ENCODE results near the gene KCNE2.
"Not testable (repeated sequence)": the region's sequence is repeated elsewhere in the genome, so short reads cannot be mapped to it uniquely, and the experiment has no call there.

Gene KCNE2

DNA sequence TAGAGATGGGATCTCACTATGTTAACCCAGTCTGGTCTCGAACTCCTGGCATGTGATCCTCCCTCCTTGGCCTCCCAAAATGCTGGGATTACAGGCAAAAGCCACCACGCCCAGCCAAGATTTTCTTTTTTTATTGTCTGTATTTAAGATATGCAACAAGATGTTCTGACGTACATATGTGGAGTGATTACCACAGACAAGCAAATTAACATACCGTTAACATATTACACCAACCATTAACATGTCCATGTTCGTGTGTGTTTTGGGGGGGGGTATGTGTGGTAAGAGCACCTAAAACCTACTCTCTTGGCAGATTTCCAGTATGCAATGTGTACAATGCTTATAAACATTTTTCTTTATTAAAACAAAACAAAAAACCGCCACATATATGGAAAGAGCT is 10.6 kb upstream of the KCNE2 start:
- DNase-seq (ENCODE audit: low spot score) = no peak

DNA sequence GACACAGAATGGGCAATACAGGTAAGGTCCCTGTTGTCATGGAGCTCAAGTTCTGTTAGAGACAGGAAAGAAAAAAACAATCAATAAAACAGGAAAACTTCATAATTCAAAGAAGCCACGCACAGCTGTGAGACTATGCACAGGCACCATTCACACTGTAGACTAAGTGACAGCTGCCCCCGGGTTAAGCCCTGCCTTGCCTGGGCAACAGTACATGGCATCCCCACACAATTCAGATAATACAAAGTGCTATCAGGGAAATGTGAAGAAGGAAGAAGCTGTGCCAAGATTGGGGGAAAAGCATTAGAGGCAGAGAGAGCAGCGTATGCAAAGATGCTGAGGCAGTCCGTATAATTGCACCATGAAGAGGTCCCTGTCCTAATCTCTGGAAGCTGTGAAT is 9.0 kb upstream of the KCNE2 start:
- no peak for DNase-seq (ENCODE audit: low spot score)

DNA sequence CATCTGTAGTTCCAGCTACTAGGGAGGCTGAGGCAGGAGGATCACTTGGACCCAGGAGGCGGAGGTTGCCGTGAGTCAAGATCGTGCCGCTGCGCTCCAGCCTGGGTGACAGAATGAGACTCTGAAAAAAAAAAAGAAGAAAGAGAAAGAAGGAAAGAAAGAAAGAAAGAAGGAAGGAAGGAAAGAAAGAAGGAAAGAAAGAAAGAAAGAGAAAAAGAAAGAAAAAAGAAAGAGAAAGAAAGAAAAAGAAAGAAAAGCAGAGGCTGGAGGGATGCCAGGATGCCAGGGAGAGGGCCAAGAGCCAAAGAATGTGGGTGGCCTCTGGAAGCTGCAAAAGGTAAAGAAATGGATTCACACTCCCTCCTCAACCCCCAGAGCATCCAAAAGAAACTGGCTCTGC is 8.2 kb upstream of the KCNE2 start:
- DNase-seq (ENCODE audit: low spot score) = no peak

DNA sequence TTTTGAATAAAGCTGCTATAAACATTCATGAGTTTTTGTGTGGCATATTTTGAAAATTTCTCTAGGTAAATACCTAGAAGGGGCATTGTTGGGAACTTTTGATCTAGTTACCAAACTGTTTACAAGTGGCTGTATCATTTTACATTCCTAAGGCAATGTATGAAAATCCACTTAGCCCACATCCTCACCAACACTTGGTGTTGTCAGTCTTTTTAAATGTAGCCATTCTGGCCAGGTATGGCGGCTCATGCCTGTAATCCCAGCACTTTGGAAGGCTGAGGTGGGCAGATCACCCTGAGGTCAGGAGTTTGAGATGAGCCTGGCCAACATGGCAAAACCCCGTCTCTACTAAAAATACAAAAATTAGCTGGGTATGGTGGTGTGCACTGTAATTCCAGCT is 5.9 kb upstream of the KCNE2 start:
- no peak for DNase-seq (ENCODE audit: low spot score)

DNA sequence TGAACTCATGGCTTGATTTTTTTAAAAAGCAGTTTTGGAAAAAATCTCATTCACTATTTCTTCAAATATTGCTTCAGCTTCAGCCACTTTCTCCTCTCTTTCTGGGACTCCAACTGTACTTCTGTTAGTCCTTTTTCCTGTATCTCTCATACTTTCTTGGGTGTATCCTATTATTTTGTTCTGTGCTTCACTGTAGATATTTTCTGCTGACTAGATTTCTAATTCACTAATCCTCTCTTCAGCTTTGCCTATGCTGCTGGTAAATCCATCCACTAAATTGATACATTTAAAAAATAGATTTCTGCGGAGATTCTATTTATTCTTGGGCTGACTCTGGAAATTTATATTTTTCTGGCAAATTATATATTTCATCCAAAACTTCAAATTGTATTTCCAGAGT is 4.9 kb upstream of the KCNE2 start:
- no peak for DNase-seq (ENCODE audit: low spot score)

DNA sequence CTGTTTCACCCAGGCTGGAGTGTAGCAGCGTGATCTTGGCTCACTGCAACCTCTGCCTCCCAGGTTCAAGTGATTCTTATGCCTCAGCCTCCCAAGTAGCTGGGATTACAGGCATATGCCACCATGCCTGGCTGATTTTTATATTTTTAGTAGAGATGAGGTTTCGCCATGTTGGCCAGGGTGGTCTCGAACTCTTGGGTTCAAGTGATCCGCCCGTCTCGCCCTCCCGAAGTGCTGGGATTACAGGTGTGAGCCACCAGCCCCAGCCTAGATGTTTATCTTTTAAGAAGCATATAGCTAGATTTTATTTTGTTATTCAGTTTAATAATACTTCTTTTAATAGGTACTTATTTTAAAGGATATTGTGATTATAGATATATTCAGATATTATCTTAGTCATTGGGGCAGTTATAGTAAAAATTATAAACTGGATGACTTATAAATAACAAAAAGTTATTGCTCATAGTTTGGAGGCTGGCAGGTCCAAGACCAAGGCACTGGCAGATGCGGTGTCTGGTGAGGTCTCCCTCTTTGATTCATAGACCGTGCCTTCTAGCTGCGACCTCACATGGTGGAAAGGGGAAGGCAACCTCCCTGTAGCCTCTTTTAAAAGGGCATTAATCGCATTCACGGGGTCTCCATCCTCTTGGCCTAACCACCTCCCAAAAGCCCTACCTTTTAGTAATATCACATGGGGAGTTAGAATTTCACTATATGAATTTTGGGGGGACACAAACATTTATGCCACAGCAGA is 3.1 kb upstream of the KCNE2 start:
- DNase-seq (ENCODE audit: low spot score) = no peak

DNA sequence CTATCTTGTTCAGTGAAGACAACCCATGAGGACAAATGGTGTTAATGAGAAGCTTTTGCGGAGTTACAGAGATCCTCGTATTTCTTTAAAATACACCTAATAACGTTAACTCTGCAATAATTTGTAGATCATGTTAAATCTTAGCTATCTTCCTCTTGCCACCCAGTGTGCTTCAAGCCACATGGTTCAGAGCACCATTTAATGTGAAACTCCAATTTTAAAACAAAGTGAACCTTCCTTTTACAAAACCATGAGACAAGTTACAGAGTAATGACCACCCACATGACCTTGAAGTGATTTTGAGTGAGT is 1.7 kb upstream of the KCNE2 start:
- DNase-seq (ENCODE audit: low spot score) = no peak

DNA sequence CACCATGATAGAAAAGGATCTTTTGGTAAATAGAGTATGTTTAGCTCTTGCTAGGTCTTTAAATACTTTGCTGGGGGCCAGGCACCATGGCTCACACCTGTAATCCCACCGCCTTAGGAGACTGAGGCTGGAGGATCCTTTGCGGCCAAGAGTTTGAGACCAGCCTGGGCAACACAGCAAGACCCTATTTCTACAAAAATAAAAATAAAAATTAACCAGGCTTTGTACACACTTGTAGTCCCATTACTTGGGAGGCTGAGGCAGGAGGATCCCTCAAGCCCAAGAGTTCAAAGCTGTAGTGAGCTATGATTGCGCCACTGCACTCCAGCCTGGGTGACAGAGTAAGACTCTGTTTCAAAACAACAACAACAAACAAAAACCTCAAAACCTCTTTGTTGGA is 1.1 kb upstream of the KCNE2 start:
- no peak for DNase-seq (ENCODE audit: low spot score)

DNA sequence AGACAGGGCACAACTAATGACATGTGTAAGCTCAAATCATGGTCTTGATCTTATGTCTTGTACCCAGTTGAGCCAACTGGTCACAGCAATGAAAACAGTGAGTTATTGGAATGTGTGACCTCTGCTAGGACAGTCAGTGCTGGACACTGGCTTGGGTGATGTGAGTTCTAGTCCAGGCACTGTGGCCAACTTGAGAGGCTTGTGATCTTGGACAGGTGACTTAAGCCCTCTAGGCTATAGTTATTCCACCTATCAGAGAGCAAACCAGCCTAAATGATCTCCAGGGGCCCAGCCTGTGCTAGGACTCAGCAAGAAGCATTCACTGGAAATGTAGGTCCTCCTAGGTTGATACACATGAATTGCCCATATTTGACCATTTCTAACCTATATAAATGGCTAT is 1.1 kb downstream of the KCNE2 start:
- no peak for DNase-seq (ENCODE audit: low spot score)

DNA sequence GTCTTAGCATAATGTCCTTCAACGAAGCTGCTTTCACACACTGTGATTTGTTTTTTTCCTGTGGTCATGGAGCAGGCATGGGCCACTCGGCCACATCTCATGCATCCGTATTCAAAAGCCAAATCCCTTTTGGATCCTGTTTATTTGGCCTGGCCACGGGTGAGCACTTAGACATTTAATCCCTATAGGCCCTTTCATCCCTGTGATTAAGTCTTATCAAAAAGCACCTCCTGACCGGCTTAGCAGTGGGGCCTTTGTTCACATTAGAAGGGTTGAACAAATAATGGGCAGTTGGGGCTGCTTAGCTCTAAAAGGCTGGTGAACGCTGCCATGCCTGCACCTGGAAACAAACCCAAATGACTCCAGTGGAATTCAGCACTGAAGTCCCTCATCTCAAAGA is 2.0 kb downstream of the KCNE2 start:
- no peak for DNase-seq (ENCODE audit: low spot score)

DNA sequence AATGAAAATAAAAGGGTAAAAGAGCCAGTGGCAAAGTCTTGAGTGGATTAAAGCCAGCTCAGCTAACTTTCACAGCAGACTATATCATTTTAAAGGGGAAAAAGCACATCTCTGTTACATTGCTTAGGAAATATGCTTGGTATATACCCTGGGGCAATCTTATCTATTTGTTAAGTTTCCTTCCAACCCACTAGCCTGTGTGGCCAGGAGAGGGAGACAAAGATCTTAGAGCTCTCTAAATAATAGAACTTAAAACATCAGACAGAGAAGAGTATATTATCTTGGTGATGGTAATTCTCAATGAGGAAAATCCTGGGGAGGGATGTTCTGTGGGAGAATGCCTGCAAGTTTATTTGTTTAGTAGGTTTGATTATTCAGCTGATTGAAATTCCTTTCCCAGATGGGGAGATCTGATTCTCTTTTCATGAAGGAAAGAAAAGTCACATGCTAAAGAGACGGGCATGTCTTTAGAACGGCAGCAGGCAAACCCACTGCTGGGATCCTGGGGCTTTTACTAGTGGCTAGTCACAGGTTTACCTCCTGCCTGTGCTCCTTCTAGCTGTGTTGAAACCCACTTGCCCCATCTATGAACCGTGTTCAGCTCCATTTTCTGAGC is 3.6 kb downstream of the KCNE2 start:
- DNase-seq (ENCODE audit: low spot score) = peak; percentile 69

DNA sequence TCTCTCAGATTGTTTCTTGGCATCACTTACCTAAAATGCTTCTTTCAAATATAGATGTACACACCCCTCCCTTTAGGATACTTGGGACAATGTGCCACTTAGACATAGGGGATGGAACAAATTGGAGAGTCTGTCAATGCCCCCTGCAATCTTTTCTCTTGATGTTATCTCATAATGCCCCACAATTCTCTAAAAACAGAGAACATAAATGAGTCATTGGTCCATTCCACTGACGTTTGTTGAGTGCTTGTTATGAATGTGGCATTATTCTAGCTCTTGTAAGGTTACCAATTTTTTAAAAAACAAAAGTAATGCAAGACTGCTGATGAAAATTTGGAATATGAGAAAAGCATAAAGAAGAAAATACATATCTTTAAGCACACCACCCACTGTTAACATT is 5.9 kb downstream of the KCNE2 start:
- no peak for DNase-seq (ENCODE audit: low spot score)

DNA sequence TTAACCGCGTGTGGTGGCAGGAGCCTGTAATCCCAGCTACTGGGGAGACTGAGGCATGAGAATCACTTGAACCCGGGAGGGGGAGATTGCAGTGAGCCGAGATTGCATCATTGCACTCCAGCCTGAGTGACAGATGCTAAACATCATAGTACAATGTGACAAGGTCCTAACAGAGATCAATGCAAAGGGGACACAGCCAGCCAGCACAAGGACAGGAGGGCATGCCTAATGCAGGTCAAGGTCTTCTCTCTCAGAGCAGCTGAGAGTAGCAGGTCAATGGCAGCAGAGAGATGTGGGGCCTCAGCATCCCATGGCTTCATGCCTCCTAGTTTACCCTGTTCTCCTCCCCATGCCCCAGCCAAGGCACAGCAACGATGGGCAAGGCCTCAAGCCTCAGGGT is 8.5 kb downstream of the KCNE2 start:
- no peak for DNase-seq (ENCODE audit: low spot score)

DNA sequence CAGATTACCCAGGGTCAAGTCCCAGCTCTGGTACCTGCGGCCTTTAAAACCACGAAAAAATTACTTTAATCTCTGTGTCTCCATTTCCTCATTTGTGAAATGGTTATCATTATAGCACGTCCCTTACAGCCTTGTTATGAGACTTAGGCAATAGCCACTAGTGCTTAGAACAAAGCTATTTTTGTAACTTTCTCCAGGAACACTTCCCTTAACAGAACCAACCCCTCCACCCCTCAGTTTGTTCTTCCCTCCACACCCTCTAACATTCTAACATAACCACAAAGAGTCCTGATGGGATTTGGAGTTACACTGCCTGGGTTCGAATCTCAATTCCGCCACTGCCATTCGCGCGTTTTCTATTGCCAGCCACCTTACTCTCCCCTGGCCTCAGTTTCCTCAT is 10.7 kb downstream of the KCNE2 start:
- not testable (repeated sequence) for DNase-seq (ENCODE audit: low spot score)

DNA sequence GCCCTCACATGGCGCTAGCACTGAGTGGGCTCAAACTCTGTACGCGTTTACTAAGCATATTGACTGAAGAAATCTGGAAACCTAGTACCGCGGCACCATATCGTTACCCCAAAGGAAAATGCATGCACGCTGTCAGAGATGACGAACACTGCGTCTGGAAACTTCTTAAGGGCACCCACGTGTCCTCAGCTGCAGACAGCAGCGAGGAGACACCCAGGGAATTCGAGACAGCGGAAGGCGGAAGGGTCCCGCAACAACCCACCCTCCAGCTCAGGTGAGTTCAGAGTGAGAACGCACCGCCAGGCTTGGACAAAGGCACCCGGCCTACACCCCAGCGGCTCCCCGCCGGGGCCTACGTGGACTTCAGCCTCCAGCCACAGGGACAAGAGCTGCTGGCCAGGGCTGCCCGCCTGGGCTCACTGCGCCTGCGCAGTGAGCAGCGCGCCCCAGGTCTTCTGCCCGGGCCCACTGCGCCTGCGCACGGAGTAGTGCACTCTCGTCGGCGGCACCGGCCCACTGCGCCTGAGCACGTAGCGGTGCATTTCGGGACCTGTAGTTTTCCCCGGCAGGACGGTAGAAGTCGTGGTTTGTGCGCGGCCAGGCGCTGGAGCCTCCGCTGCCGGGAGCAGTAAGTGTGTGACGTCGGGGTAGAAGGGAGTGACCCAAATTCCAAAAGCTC is 11.3 kb downstream of the KCNE2 start, which contains the start of gene SMIM11:
Gene SMIM11 (plus strand): TSS at position 568 of the 679 bp plus-strand sequence. CDS start 3,998 bp downstream, outside the sequence.
- DNase-seq (ENCODE audit: low spot score) = not testable (repeated sequence)

DNA sequence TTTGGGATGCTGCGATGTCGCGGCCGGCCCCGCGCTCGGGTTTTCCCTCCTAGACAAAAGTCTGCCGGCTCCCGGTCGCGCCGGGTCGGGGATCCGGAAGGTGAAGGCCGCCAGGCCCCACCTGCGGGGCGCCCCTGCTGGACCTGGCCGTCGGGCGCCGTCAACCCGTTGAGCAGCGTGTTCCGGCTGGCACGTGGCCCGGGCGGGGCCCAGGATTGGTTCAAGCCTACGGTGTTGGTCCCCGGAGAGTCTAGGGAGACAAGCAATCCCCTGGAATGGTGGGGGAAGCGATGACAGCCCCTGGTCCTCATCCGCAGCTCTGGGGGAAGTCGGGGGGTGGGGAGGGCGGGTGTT is 11.8 kb downstream of the KCNE2 start:
- DNase-seq (ENCODE audit: low spot score) = not testable (repeated sequence)

DNA sequence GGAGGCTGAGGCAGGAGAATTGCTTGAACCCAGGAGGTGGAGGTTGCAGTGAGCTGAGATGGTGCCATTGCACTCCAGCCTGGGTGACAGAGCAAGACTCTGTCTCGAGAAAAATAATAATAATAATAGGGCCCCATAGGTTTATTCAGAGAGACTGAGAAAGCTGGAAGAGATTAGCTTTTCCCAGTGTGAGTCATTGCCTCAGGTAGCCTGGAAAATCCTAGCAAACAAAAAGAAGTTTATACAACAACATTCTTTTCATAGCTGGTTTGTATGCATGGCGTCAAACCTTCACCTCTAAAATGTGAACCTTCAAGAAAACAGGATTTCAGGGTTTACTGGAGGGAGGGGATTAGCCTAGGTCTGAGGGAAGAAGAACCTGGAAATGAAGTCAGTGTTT is 19.3 kb downstream of the KCNE2 start:
- not testable (repeated sequence) for DNase-seq (ENCODE audit: low spot score)

DNA sequence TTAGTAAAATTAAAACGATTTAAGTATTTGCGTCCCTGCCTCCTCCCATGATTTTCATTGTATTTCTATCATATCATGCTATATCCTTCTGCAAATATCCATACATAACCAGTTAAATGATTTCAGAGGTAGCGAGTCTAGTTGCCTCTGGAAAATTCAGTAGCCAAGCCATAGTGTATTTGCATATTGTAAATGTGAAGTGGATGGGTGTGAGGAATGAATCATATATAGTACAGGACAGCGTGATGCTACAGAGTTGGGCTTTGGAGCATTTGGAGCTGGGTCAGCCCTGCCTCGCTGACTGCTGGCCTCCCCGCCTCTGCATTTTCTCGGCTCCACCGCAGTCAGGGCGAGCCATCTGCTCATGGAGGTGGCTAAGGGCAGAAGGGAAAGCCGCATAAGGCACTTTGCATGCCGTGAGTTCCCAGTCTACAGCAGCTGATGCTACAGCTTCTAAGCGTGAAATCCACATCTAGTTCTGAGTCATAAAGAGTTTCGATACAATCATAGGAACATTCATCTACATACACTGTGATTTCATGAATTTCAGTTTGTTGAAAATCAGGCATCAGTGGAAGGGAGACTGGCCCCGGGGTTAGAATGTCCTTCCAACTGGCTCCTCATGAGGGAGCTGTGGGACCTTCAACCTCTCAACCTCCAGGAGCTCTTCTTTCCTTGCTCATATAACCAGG is 20.1 kb downstream of the KCNE2 start:
- DNase-seq (ENCODE audit: low spot score) = not testable (repeated sequence)

DNA sequence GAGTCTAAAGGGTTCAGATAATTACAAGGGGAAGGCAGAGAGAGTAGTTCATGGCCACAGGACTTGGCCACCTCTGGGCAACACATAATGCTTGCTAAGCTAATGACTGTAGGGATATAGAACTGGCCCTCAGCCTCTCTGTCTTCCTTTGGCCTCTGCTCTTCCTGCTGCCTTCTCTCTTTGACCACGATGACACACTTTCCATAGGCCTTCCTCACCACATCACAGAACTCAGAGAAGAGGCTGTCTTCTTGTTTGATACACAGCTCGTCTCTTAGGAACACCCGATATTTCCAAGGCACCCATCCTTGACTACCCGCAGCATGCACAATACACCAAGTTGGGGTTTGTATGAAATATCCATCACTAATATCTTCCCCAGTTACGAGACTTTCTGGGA is 36.7 kb downstream of the KCNE2 start:
- not testable (repeated sequence) for DNase-seq (ENCODE audit: low spot score)

DNA sequence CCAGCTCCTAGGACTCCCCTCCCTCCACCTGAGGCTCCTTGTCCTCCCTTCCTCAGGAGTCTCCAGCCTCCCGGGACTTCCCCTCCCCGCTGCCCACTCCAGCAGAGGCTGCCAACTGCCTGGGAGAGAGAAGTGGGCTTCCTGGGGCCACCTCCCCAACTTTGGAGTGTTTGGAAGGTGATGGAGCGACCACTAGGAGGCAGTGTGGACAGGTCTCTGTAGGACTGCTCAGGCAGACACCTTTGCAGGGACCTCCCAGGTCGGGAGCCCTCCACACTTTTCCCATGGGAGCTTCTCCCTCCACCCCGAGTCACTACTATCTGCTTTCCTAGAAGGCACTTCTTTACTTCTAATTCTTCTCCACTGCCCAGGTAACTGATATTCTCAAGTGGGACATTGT is 40.9 kb downstream of the KCNE2 start:
- not testable (repeated sequence) for DNase-seq (ENCODE audit: low spot score)

DNA sequence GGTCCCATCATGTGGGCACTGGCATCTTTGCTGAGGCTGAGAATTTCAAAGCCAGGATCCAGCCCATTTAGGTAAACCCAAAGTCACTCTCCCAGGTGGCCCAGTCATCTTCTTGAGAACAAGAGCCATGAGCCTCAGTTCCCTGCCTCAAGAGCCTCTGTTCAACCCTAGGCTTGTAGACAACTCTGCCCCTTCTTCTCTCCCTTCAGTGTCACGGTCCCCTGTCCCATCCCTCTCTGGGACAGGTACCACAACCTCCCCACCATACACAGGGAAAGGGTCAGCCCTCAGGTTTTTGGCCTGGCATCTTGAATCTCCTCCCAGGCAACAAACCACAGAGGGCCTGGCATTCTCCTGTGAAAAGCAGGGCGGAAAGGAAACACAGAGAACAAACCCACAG is 41.9 kb downstream of the KCNE2 start:
- DNase-seq (ENCODE audit: low spot score) = not testable (repeated sequence)

DNA sequence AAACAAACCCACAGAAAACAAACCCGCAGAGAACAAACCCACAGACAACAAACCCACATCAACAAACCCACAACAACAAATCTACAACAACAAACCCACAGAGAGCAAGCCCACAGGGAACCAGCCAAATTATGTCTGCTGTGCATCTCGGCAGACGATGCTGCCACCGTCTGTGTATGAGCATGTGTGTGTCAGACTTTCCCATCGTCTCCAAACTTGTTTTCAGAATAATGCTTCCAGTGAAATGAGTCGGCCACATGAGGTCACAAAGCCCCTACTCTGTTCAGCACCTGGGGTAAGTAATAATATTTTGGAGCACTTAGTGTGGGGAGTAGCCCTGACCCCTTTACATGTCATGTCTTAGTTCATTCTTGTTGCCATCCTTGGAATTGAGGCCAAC is 42.3 kb downstream of the KCNE2 start:
- not testable (repeated sequence) for DNase-seq (ENCODE audit: low spot score)

DNA sequence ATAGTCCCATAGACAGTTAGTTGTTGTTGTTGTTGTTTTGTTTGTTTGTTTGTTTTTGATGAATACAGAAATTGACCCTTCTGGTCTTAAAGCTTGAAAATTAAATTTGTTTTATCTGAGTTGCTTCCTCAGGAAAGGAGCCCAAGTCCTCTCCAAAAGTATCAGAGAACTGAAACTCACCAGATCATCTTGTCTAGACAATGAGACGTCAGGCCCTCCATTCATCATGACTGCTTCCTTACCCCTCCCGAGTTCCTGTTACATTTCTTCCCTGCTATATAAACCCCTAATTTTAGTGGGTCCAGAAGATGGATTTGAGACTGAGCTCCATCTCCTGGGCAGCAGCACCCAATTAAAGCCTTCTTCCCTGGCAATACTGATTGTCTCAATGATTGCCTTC is 42.9 kb downstream of the KCNE2 start:
- DNase-seq (ENCODE audit: low spot score) = not testable (repeated sequence)
